Upper lobe of left lung (tissue), 6 donors: ENCODE measurements around the gene SND1. TPM values are rescaled to one million over a fixed set of nuclear protein-coding genes. Genes with fewer than 3 reads are reported as not detected.
"Not testable (repeated sequence)": the region's sequence is repeated elsewhere in the genome, so short reads cannot be mapped to it uniquely, and the experiment has no call there.

Source experiments
- ATAC-seq, 2 donors: fragments of 200-7000 bp; cut with Tn5 transposase; one replicate each; pipeline ENCODE4 v1.9.1; 2022; ENCODE audit warnings: mild to moderate bottlenecking in 2 of 2, moderate library complexity in 2 of 2; ENCODE audit not compliant: low FRiP score in 2 of 2
- DNase-seq, 2 donors: peaks; one replicate each; pipeline ENCODE4 v3.0.0-alpha.2; 2019 to 2020
- H3K27ac ChIP-seq, 4 donors: fragments of 200-600 bp; sonication (generic); one replicate each; pipeline ENCODE4 v1.5.1; 2016 to 2019
- H3K27me3 ChIP-seq, 4 donors: fragments of 200-600 bp; sonication (generic); one replicate each; pipeline ENCODE4 v1.5.1; 2017 to 2019
- H3K36me3 ChIP-seq, 4 donors: fragments of 200-600 bp; sonication (generic); one replicate each; pipeline ENCODE4 v1.5.1; 2016 to 2019
- H3K4me1 ChIP-seq, 4 donors: fragments of 200-600 bp; sonication (generic); one replicate each; pipeline ENCODE4 v1.5.1; 2018 to 2019
- H3K4me3 ChIP-seq, 4 donors: fragments of 200-600 bp; sonication (generic); one replicate each; pipeline ENCODE4 v1.5.1; 2017 to 2019; ENCODE audit warnings: mild to moderate bottlenecking in 2 of 4, moderate library complexity in 1 of 4
- H3K9me3 ChIP-seq, 4 donors: fragments of 200-600 bp; sonication (generic); one replicate each; pipeline ENCODE4 v1.5.1; 2018 to 2019
- EP300 ChIP-seq, 4 donors: sonication (generic); formaldehyde crosslinking; IDR thresholded peaks; one replicate each; pipeline ENCODE4 v1.5.1; 2017; ENCODE audit warnings: antibody characterized with exemption in 4 of 4, control low read depth in 2 of 4
- POLR2A ChIP-seq, 4 donors: fragments of 450-650 bp; IDR thresholded peaks; one replicate each; pipeline ENCODE4 v1.5.1; 2016 to 2017; ENCODE audit warnings: antibody characterized with exemption in 4 of 4, mild to moderate bottlenecking in 2 of 4
- POLR2AphosphoS5 ChIP-seq, 2 donors: sonication (generic); formaldehyde crosslinking; IDR thresholded peaks; one replicate each; pipeline ENCODE4 v1.5.1; 2017; ENCODE audit warnings: antibody characterized with exemption in 2 of 2
- WGBS, 2 donors: methylation state at CpG; one replicate each; pipeline ENCODE4 v1.1.5; 2017 to 2018; 5-methylcytosine and 5-hydroxymethylcytosine counted together
- total RNA-seq, 6 donors: library from RNA; depleted of rRNA in 4 of 6; stranded (reverse); fragments of >200 nt in 4 of 6; gene quantifications; one replicate each; pipeline versions ENCODE4 v1.1.0 to v1.2.1, GENCODE V29; 2016 to 2021
- TF ChIP-seq, protein P1 (sequence below), 6 experiments: fragments of 450-650 bp in 4 of 6; fragments of 200-600 bp in 2 of 6; sonication (generic) in 2 of 6; IDR thresholded peaks; one replicate each; pipeline ENCODE4 v1.5.1; 2016 to 2019; ENCODE audit warnings: antibody characterized with exemption in 6 of 6
- donor health status: DM: no; HTN: no; CAD: no; lungs with moderate emphysema.
- donor health status: DM: no; HTN: yes; CAD: no; lungs with severe emphysema.

The SND1 gene
- total RNA-seq, 6 donors from 2014 or later: 107 to 167 (median 121) TPM

- no peak for DNase-seq
- WGBS, 2 donors: 69 to 73% methylated on average over 4 of the region's 4 CpGs
- no peak overlapping the region for H3K4me3 ChIP-seq
These were observed 19.3 kb downstream of the SND1 start for GRCh38 chr7:127671341-127671740.

GRCh38 chr7:127673902-127674301 is 21.9 kb downstream of the SND1 start:
- H3K9me3 ChIP-seq: no peaks in the 10 kb centered on the region
- 47 to 53% methylated on average over 3 of the region's 3 CpGs for WGBS, 2 donors
- no peaks in the 10 kb centered on the region for H3K27me3 ChIP-seq
- DNase-seq: no peak
- no peak overlapping the region for H3K27ac ChIP-seq
- no peak for ATAC-seq
- H3K4me1 ChIP-seq: peaks cover 2 to 17% (median 5%) of the 10 kb centered on the region in 4 donors
- H3K36me3 ChIP-seq: peaks cover 0 to 10% (median 0%) of the 10 kb centered on the region in 4 donors
- H3K4me3 ChIP-seq: no peak overlapping the region
- TF ChIP-seq POLR2A (IDR thresholded peaks at IDR 0.05) (no peak), POLR2AphosphoS5 (IDR thresholded peaks at IDR 0.05) (no peak), EP300 (IDR thresholded peaks at IDR 0.05) (no peak)
- TF ChIP-seq, protein P1, sequence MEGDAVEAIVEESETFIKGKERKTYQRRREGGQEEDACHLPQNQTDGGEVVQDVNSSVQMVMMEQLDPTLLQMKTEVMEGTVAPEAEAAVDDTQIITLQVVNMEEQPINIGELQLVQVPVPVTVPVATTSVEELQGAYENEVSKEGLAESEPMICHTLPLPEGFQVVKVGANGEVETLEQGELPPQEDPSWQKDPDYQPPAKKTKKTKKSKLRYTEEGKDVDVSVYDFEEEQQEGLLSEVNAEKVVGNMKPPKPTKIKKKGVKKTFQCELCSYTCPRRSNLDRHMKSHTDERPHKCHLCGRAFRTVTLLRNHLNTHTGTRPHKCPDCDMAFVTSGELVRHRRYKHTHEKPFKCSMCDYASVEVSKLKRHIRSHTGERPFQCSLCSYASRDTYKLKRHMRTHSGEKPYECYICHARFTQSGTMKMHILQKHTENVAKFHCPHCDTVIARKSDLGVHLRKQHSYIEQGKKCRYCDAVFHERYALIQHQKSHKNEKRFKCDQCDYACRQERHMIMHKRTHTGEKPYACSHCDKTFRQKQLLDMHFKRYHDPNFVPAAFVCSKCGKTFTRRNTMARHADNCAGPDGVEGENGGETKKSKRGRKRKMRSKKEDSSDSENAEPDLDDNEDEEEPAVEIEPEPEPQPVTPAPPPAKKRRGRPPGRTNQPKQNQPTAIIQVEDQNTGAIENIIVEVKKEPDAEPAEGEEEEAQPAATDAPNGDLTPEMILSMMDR (IDR thresholded peaks at IDR 0.05): no peak

More at GRCh38 chr7:127671341-127671740, 19.3 kb downstream of the SND1 start:
- ATAC-seq: no peak
- TF ChIP-seq POLR2AphosphoS5 (IDR thresholded peaks at IDR 0.05) (no peak), POLR2A (IDR thresholded peaks at IDR 0.05) (no peak), EP300 (IDR thresholded peaks at IDR 0.05) (no peak)
- TF ChIP-seq, protein P1 (IDR thresholded peaks at IDR 0.05): no peak
- H3K27ac ChIP-seq: no peak overlapping the region
- H3K9me3 ChIP-seq: no peaks in the 10 kb centered on the region
- no peaks in the 10 kb centered on the region for H3K27me3 ChIP-seq
- peaks cover 2 to 17% (median 8%) of the 10 kb centered on the region in 4 donors for H3K4me1 ChIP-seq
- peaks cover 0 to 5% (median 0%) of the 10 kb centered on the region in 4 donors for H3K36me3 ChIP-seq

- Histone ChIP-seq H3K9me3 (no peaks in the 10 kb centered on the region), H3K27me3 (no peaks in the 10 kb centered on the region), H3K4me3 (no peak overlapping the region), H3K36me3 (peaks cover 0 to 10% (median 0%) of the 10 kb centered on the region in 4 donors), H3K4me1 (peaks cover 2 to 17% (median 5%) of the 10 kb centered on the region in 4 donors), H3K27ac (no peak overlapping the region)
- TF ChIP-seq POLR2AphosphoS5 (IDR thresholded peaks at IDR 0.05) (no peak), POLR2A (IDR thresholded peaks at IDR 0.05) (no peak), EP300 (IDR thresholded peaks at IDR 0.05) (no peak)
- TF ChIP-seq, protein P1 (IDR thresholded peaks at IDR 0.05): no peak
- no peak for DNase-seq
- WGBS, 2 donors: 100% methylated on average over 1 of the region's 1 CpG
- no peak for ATAC-seq
These were observed 22.4 kb downstream of the SND1 start for GRCh38 chr7:127674361-127674760.

DNA sequence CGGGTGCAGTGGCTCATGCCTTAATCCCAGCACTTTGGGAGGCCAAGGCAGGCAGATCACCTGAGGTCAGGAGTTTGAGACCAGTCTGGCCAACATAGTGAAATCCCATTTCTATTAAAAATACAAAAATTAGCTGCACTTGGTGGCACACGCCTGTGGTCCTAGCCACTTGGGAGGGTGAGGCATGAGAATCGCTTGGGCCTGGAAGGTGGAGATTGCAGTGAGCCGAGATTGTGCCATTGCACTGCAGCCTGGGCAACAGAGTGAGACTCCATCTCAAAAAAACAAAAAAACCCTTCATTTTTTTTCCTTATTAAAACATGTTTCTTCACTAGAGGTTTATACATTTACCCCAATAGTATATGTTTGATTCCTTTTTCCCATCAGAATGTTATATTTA is 22.9 kb downstream of the SND1 start:
- H3K4me3 ChIP-seq, H3K9me3 ChIP-seq, ATAC-seq, H3K27ac ChIP-seq, H3K27me3 ChIP-seq, DNase-seq: not testable (repeated sequence)
- Histone ChIP-seq H3K4me1 (peaks cover 2 to 17% (median 5%) of the 10 kb centered on the region in 4 donors), H3K36me3 (peaks cover 0 to 10% (median 0%) of the 10 kb centered on the region in 4 donors)
- 93 to 96% methylated on average over 4 of the region's 4 CpGs for WGBS, 2 donors

- Histone ChIP-seq H3K27ac (no peak overlapping the region), H3K27me3 (no peaks in the 10 kb centered on the region), H3K4me3 (no peak overlapping the region), H3K9me3 (peaks cover 0 to 7% (median 2%) of the 10 kb centered on the region in 4 donors), H3K36me3 (peaks cover 0 to 10% (median 0%) of the 10 kb centered on the region in 4 donors), H3K4me1 (peaks cover 2 to 17% (median 5%) of the 10 kb centered on the region in 4 donors)
- TF ChIP-seq, protein P1 (IDR thresholded peaks at IDR 0.05): no peak
- TF ChIP-seq POLR2A (IDR thresholded peaks at IDR 0.05) (no peak), POLR2AphosphoS5 (IDR thresholded peaks at IDR 0.05) (no peak), EP300 (IDR thresholded peaks at IDR 0.05) (no peak)
- ATAC-seq: no peak
- 92 to 93% methylated on average over 5 of the region's 5 CpGs for WGBS, 2 donors
- DNase-seq: no peak
These were observed 23.7 kb downstream of the SND1 start for GRCh38 chr7:127675721-127676120.
